K562 (cell line): Measurements from ENCODE around the gene IFIT5. TPM values are rescaled to one million over a fixed set of nuclear protein-coding genes. Genes with fewer than 3 reads are reported as not detected.

Source experiments
- ATAC-seq: fragments of 200-7000 bp; cut with Tn5 transposase; 3 replicates; pipeline ENCODE4 v1.9.1; 2020; ENCODE audit warnings: moderate library complexity
- Bru-seq: library from RNA; stranded (reverse); fragments of 400-500 nt; gene quantifications from one replicate; lab custom pipeline; 2021; lab: Mats Ljungman, UMichigan
- BruChase-seq, 2 experiments: library from RNA; stranded (reverse); fragments of 400-500 nt; gene quantifications; one replicate each; lab custom pipeline; 2021; lab: Mats Ljungman, UMichigan
- BruUV-seq: library from RNA; stranded (reverse); fragments of 400-500 nt; replicated peaks from 2 replicates; lab custom pipeline; 2021; lab: Mats Ljungman, UMichigan
- CTCF ChIA-PET: fragments of 300-600 bp; formaldehyde crosslinking; extraction: SDS; loops from one replicate; lab custom pipeline; 2021; ENCODE audit warnings: low intra/inter-chr PET ratio; lab: Yijun Ruan, JAX
- POLR2A ChIA-PET: fragments of 300-600, 350-650 bp; sonication (Branson Sonifier 250); formaldehyde crosslinking; extraction: SDS; loops from one replicate; lab custom pipeline; 2021; ENCODE audit warnings: antibody characterized with exemption, inconsistent platforms; lab: Yijun Ruan, JAX
- DNase-seq, 4 experiments: peaks; one replicate each; pipeline versions ENCODE4 v3.0.0 to v3.0.0-alpha.2; 2011 to 2018; ENCODE audit warnings: low spot score in 3 of 4, mixed read lengths in 3 of 4; ENCODE audit errors: extremely low read depth in 1 of 4
- FAIRE-seq: peaks from 2 replicates; lab custom pipeline; 2011; peaks lifted over from hg19 to GRCh38; lab: Jason Lieb, UNC
- H2AFZ ChIP-seq: 2 replicates; pipeline ENCODE4 v1.6.0; 2011; ENCODE audit warnings: low read depth, low read length, control low read depth, inconsistent platforms
- H3K27ac ChIP-seq: fragments of 200-600 bp; 3 replicates; pipeline ENCODE4 v1.8.0; 2011; ENCODE audit warnings: low read depth, mild to moderate bottlenecking, control low read depth, inconsistent platforms, low read length, moderate library complexity, mixed read lengths; ENCODE audit errors: extremely low read depth
- H3K27me3 ChIP-seq, 2 experiments: fragments of 300-600 bp in 1 of 2; 2 replicates in 1 of 2; 3 replicates in 1 of 2; pipeline versions ENCODE4 v1.6.0 to v1.8.0; 2011; ENCODE audit warnings: inconsistent platforms in 2 of 2, low read length in 2 of 2, mild to moderate bottlenecking in 1 of 2, mixed read lengths in 1 of 2, moderate library complexity in 1 of 2; ENCODE audit not compliant: control insufficient read depth in 2 of 2, insufficient read depth in 2 of 2
- H3K36me3 ChIP-seq: fragments of 300-600 bp; 3 replicates; pipeline ENCODE4 v1.8.0; 2011; ENCODE audit warnings: mild to moderate bottlenecking, low read length, inconsistent platforms; ENCODE audit not compliant: control insufficient read depth, insufficient read depth
- H3K4me1 ChIP-seq, 2 experiments: fragments of 200-600 bp in 1 of 2; replicated peaks in 1 of 2; 2 replicates in 1 of 2; 3 replicates in 1 of 2; pipeline versions ENCODE4 v1.5.1 to v1.8.0; 2011; ENCODE audit warnings: inconsistent platforms in 2 of 2, low read length in 2 of 2, mild to moderate bottlenecking in 1 of 2, mixed read lengths in 1 of 2, moderate library complexity in 1 of 2; ENCODE audit not compliant: control insufficient read depth in 2 of 2, insufficient read depth in 2 of 2
- H3K4me2 ChIP-seq: 2 replicates; pipeline ENCODE4 v1.6.1; 2011; ENCODE audit warnings: low read length, control low read depth, inconsistent platforms, mixed read lengths; ENCODE audit not compliant: insufficient read depth
- H3K4me3 ChIP-seq: fragments of 200-600 bp; sonication (generic), shearing (Covaris generic); 2 replicates; pipeline ENCODE4 v1.5.1; 2016; ENCODE audit warnings: control low read depth, inconsistent platforms
- H3K79me2 ChIP-seq: fragments of 200-600 bp; 3 replicates; pipeline ENCODE4 v1.8.0; 2011; ENCODE audit warnings: low read length, inconsistent platforms; ENCODE audit not compliant: control insufficient read depth, insufficient read depth
- H3K9ac ChIP-seq, 2 experiments: 2 replicates each; pipeline versions ENCODE4 v1.6.0 to v1.6.1; 2011; ENCODE audit warnings: low read depth in 2 of 2, low read length in 2 of 2, control low read depth in 1 of 2, inconsistent platforms in 1 of 2, mild to moderate bottlenecking in 1 of 2, mixed read lengths in 1 of 2; ENCODE audit not compliant: insufficient read depth in 1 of 2
- H3K9me1 ChIP-seq: one replicate; pipeline ENCODE4 v1.6.0; 2011; ENCODE audit warnings: inconsistent platforms, mild to moderate bottlenecking, low read length, moderate library complexity; ENCODE audit not compliant: control insufficient read depth, insufficient read depth
- H3K9me3 ChIP-seq: replicated peaks from 2 replicates; pipeline ENCODE4 v1.5.1; 2011; ENCODE audit warnings: low read depth, low read length, inconsistent platforms; ENCODE audit not compliant: control insufficient read depth, insufficient read depth
- H4K20me1 ChIP-seq: replicated peaks from 2 replicates; pipeline ENCODE4 v1.6.1; 2011; ENCODE audit warnings: low read length, inconsistent platforms, mixed read lengths; ENCODE audit not compliant: control insufficient read depth, insufficient read depth
- CXXC5 ChIP-seq: fragments of 250-450 bp; sonication (Bioruptor Pico); IDR thresholded peaks from 2 replicates; pipeline ENCODE4 v1.8.0; 2022; ENCODE audit warnings: inconsistent platforms, mild to moderate bottlenecking, moderate library complexity
- ERF ChIP-seq: fragments of 450-650 bp; formaldehyde crosslinking; IDR thresholded peaks from 2 replicates; pipeline ENCODE4 v1.4.0; 2020; ENCODE audit warnings: mild to moderate bottlenecking, mixed read lengths
- KLF16 ChIP-seq: IDR thresholded peaks from 2 replicates; pipeline ENCODE4 v1.6.1; 2016; ENCODE audit warnings: antibody characterized with exemption
- PHB ChIP-seq: fragments of 250-450 bp; sonication (Bioruptor Pico); IDR thresholded peaks from 2 replicates; pipeline ENCODE4 v1.5.0; 2021
- SMAD4 ChIP-seq: fragments of 250-450 bp; sonication (Bioruptor Pico); conservative IDR thresholded peaks from 2 replicates; pipeline ENCODE4 v1.8.0; 2021; ENCODE audit warnings: inconsistent platforms, mild to moderate bottlenecking, moderate library complexity
- TGIF2 ChIP-seq: sonication (generic); formaldehyde crosslinking; IDR thresholded peaks from 2 replicates; pipeline ENCODE4 v1.8.1; 2022; ENCODE audit warnings: mild to moderate bottlenecking, missing genetic modification reagents, moderate library complexity
- ZBTB40 ChIP-seq, 2 experiments: fragments of 450-650 bp in 1 of 2; sonication (generic) in 1 of 2; formaldehyde crosslinking in 1 of 2; IDR thresholded peaks; 2 replicates each; pipeline versions ENCODE4 v1.7.1 to v1.9.0; 2016 to 2022; ENCODE audit warnings: inconsistent platforms in 1 of 2, mild to moderate bottlenecking in 1 of 2, missing genetic modification reagents in 1 of 2
- WGBS: fragments of 100-300 bp; shearing (Covaris generic); methylation state at CpG from one replicate; pipeline ENCODE4 v1.1.6; 2016; ENCODE audit warnings: low coverage, mixed read lengths; ENCODE audit not compliant: insufficient coverage; ENCODE audit errors: missing lambda C conversion rate; 5-methylcytosine and 5-hydroxymethylcytosine counted together
- in situ Hi-C: fragments of 300-500 bp; cut with MboI; formaldehyde crosslinking; loops from 4 replicates; pipeline ENCODE4 v1.15.0; 2018; ENCODE audit warnings: inconsistent platforms, mixed read lengths
- intact Hi-C: fragments of 100-400 bp; cut with micrococcal nuclease; formaldehyde crosslinking; loops from 2 replicates; pipeline ENCODE4 v1.14.2; 2022
- long read RNA-seq, 3 experiments: library from polyadenylated mRNA in 2 of 3; library from RNA in 1 of 3; unstranded in 2 of 3; stranded (forward) in 1 of 3; transcript quantifications; one replicate each; pipeline ENCODE4 v2.0.0, GENCODE V29; 2019 to 2022
- polyA minus RNA-seq, 3 experiments: library from RNA; depleted of rRNA, polyadenylated mRNA; stranded (reverse); fragments of >200 nt; gene quantifications; 2 replicates each; pipeline ENCODE4 v1.2.3, GENCODE V29; 2011
- polyA plus RNA-seq, 8 experiments: library from polyadenylated mRNA; depleted of rRNA in 4 of 8; stranded (reverse) in 5 of 8; unstranded in 3 of 8; fragments of >200 nt; fragmentation: Nextera tagmentation in 2 of 8; fragmentation: Illumina TruSeq in 1 of 8; extraction: Ambion mirVana in 2 of 8; extraction: Trizol in 1 of 8; gene quantifications; 2 replicates each; pipeline versions ENCODE4 v1.2.1 to v1.2.3, GENCODE V29; 2011 to 2014; ENCODE audit warnings: inconsistent platforms in 1 of 8, missing spikeins in 1 of 8
- total RNA-seq, 7 experiments: library from RNA; depleted of rRNA in 6 of 7; stranded (reverse); fragments of >200 nt in 6 of 7; fragmentation: Illumina TruSeq in 2 of 7; extraction: Trizol in 2 of 7; gene quantifications; 2 replicates each; pipeline versions ENCODE4 v1.2.1 to v1.2.3, GENCODE V29; 2011 to 2021; ENCODE audit warnings: low replicate concordance in 1 of 7

Gene IFIT5
- total RNA-seq (2011; cell fraction: chromatin; rRNA removed; ENCODE audit: low replicate concordance), result not detected in 2 replicates
- not detected in 2 replicates for total RNA-seq (2011; cell fraction: nucleolus; rRNA removed)
- not detected in 2 replicates for total RNA-seq (2011; cell fraction: nucleoplasm; rRNA removed)
- 0.05 TPM in 1 of 2 replicates, not detected in the other for total RNA-seq (2014; rRNA removed)
- not detected in 2 replicates for total RNA-seq (2014; rRNA removed; fragmentation: Illumina TruSeq; extraction: Trizol)
- total RNA-seq (2015; rRNA removed; fragmentation: Illumina TruSeq; extraction: Trizol), result not detected in 2 replicates
- total RNA-seq (2021), result 0.07 and 0.11 TPM in 2 replicates
- polyA plus RNA-seq (2011; rRNA removed), result not detected in 2 replicates
- not detected in 2 replicates for polyA plus RNA-seq (2011; cell fraction: cytosol; rRNA removed)
- polyA plus RNA-seq (2011; cell fraction: nucleus; rRNA removed), result not detected in 2 replicates
- 0.01 and 0.03 TPM in 2 replicates for polyA plus RNA-seq (2012)
- polyA plus RNA-seq (2014; fragmentation: Illumina TruSeq; extraction: Trizol), result not detected in 2 replicates
- polyA plus RNA-seq (2014; fragmentation: Nextera tagmentation; extraction: Ambion mirVana), result under 1 TPM; 0.04 to 0.11 TPM
- not detected in 2 replicates for polyA plus RNA-seq (2014; rRNA removed)
- polyA minus RNA-seq (2011; rRNA and poly(A)+ RNA removed), result not detected in 2 replicates
- not detected in 2 replicates for polyA minus RNA-seq (2011; cell fraction: cytosol; rRNA and poly(A)+ RNA removed)
- not detected in 2 replicates for polyA minus RNA-seq (2011; cell fraction: nucleus; rRNA and poly(A)+ RNA removed)
- percentile 27 among the genes with signal in this experiment for Bru-seq, nascent RNA
- percentile 19 among the genes with signal in this experiment for BruChase-seq, experiment 1, labeled RNA remaining after a 2-hour chase
- BruChase-seq, experiment 2, labeled RNA remaining after a 6-hour chase, result percentile 27 among the genes with signal in this experiment
- long read RNA-seq, experiment 1, result 0 reads
- long read RNA-seq, experiment 2, result 0 reads
- long read RNA-seq, experiment 3, full-length matches to known transcripts, result 1 of 1 reads
- long read RNA-seq, experiment 3, partial matches to known transcripts, result 0 of 1 reads
- long read RNA-seq, experiment 3, other reads (novel, unspliced or antisense), result 0 of 1 reads

- no peak for FAIRE-seq
- TF ChIP-seq ZBTB40 (IDR thresholded peaks at IDR 0.05) (0 out of 2 replicates have a peak, but pooled peaks have one; percentile 26), ZBTB40 (CRISPR knock-in tag; IDR thresholded peaks at IDR 0.05) (no peak), ERF (no peak), PHB (CRISPR knock-in tag) (no peak), TGIF2 (CRISPR knock-in tag) (no peak), KLF16 (no peak), SMAD4 (CRISPR knock-in tag) (no peak), CXXC5 (CRISPR knock-in tag) (peak; percentile 54)
Observed at GRCh38 chr10:89414146-89414878, at the start of gene IFIT5. IFIT5 (plus strand) TSS chr10:89414568; CDS start chr10:89414799, 231 bp downstream.

More at GRCh38 chr10:89414146-89414878, at the start of gene IFIT5:
- ChIA-PET CTCF (no interaction called here), POLR2A (interaction anchor here (0.6 to 1.5 kb wide), 2 partner anchors 22 to 1298 kb away, joined by 3 to 5 read pairs; partner anchors contain the start of gene IFIT1)
- peak within 1 kb of the TSS; percentile 54 for H3K4me3 ChIP-seq
- H3K4me1 ChIP-seq, result peaks cover 0 to 9% of the 10 kb centered on the region in 2 experiments; a peak in 2 of 5 replicates
- H3K79me2 ChIP-seq, result no peaks in the 10 kb centered on the region
- no peaks in the 10 kb centered on the region for H3K9me1 ChIP-seq
- DNase-seq (peak; percentile 23 to 49 (median 34)), ATAC-seq (peak; percentile 95)
- intact Hi-C loops, result no loop called here
- BruUV-seq, result no TSS peak
- no peaks in the 10 kb centered on the region for H3K36me3 ChIP-seq
- 3% methylated on average over 28 of the region's 48 CpGs for WGBS
- H3K27me3 ChIP-seq, result no peaks in the 10 kb centered on the region
- in situ Hi-C loops, result no loop called here
- H3K9me3 ChIP-seq, result no peaks in the 10 kb centered on the region
- no peaks in the 10 kb centered on the region for H4K20me1 ChIP-seq
- H2AFZ ChIP-seq, result peak within 1 kb of the TSS; percentile 95
- H3K9ac ChIP-seq, result peak within 1 kb of the TSS; percentile 45 to 89
- H3K27ac ChIP-seq, result 0 out of 3 replicates have a peak within 1 kb of the TSS, but pooled peaks have one; percentile 10
- H3K4me2 ChIP-seq, result peak within 1 kb of the TSS; percentile 88
